H1 (cell line): ENCODE data around the gene SOX15. TPM values are rescaled to one million over a fixed set of nuclear protein-coding genes. Genes with fewer than 3 reads are reported as not detected.
A peak's percentile ranks its signal among the peaks of the same experiment; 100 is the strongest.

ENCODE experiments used
- CTCF ChIA-PET: fragments of 300-600 bp; sonication (Branson Sonifier 250); formaldehyde crosslinking; loops from one replicate; lab custom pipeline; 2021; ENCODE audit not compliant: partially characterized antibody; lab: Charles Lee
- POLR2A ChIA-PET: fragments of 300-600 bp; sonication (Branson Sonifier 250); formaldehyde crosslinking; loops from one replicate; lab custom pipeline; 2021; ENCODE audit warnings: inconsistent platforms; ENCODE audit not compliant: partially characterized antibody; lab: Charles Lee
- DNase-seq, 2 experiments: peaks; one replicate each; pipeline versions ENCODE4 v3.0.0 to v3.0.0-alpha.2; 2010 to 2022; ENCODE audit warnings: low spot score in 2 of 2, low read depth in 1 of 2, mixed read lengths in 1 of 2
- FAIRE-seq: peaks from 2 replicates; lab custom pipeline; 2011; peaks lifted over from hg19 to GRCh38; lab: Jason Lieb, UNC
- H2AFZ ChIP-seq: 2 replicates; pipeline ENCODE4 v1.8.1; 2012; ENCODE audit warnings: low read length, inconsistent platforms
- H2AK5ac ChIP-seq: 2 replicates; pipeline ENCODE4 v1.6.1; 2013; ENCODE audit warnings: low read depth, low read length
- H2BK120ac ChIP-seq: replicated peaks from 2 replicates; pipeline ENCODE3; 2013; ENCODE audit warnings: low read depth, low read length, inconsistent platforms
- H2BK12ac ChIP-seq: 2 replicates; pipeline ENCODE4 v1.6.1; 2013; ENCODE audit warnings: low read depth, low read length
- H2BK15ac ChIP-seq: 2 replicates; pipeline ENCODE4 v1.6.1; 2013; ENCODE audit warnings: low read length
- H2BK20ac ChIP-seq: 2 replicates; pipeline ENCODE4 v1.6.1; 2013; ENCODE audit warnings: low read length
- H2BK5ac ChIP-seq: 2 replicates; pipeline ENCODE4 v1.6.1; 2013; ENCODE audit warnings: low read depth, low read length
- H3K14ac ChIP-seq: 2 replicates; pipeline ENCODE4 v1.6.1; 2013; ENCODE audit warnings: inconsistent platforms; ENCODE audit not compliant: insufficient read length
- H3K18ac ChIP-seq: 2 replicates; pipeline ENCODE4 v1.6.1; 2013; ENCODE audit warnings: low read length; ENCODE audit errors: extremely low read depth
- H3K23ac ChIP-seq: 2 replicates; pipeline ENCODE4 v1.6.1; 2013; ENCODE audit warnings: inconsistent platforms; ENCODE audit not compliant: insufficient read length
- H3K23me2 ChIP-seq: 2 replicates; pipeline ENCODE4 v1.6.1; 2013; ENCODE audit warnings: low read depth, low read length
- H3K27ac ChIP-seq: 2 replicates; pipeline ENCODE4 v1.6.1; 2011; ENCODE audit warnings: low read depth, low read length, inconsistent platforms
- H3K27me3 ChIP-seq, 4 experiments: replicated peaks in 1 of 4; 1 replicate in 1 of 4; 2 replicates in 3 of 4; pipeline versions ENCODE4 v1.6.1 to v1.8.1; 2011 to 2013; ENCODE audit warnings: low read length in 3 of 4, mild to moderate bottlenecking in 3 of 4, inconsistent platforms in 2 of 4, mixed read lengths in 2 of 4, moderate library complexity in 1 of 4; ENCODE audit not compliant: control insufficient read depth in 3 of 4, insufficient read depth in 3 of 4; ENCODE audit errors: extremely low read depth in 1 of 4
- H3K36me3 ChIP-seq, 4 experiments: 2 replicates each; pipeline versions ENCODE4 v1.6.1 to v1.8.1; 2011 to 2013; ENCODE audit warnings: mild to moderate bottlenecking in 4 of 4, low read length in 3 of 4, moderate library complexity in 2 of 4, control low read depth in 1 of 4, inconsistent platforms in 1 of 4; ENCODE audit not compliant: insufficient read depth in 4 of 4, control insufficient read depth in 2 of 4
- H3K4ac ChIP-seq: replicated peaks from 2 replicates; pipeline ENCODE3; 2013; ENCODE audit warnings: low read length, low read depth, mixed read lengths, inconsistent platforms; ENCODE audit not compliant: insufficient read length
- H3K4me1 ChIP-seq, 4 experiments: replicated peaks in 1 of 4; 1 replicate in 1 of 4; 2 replicates in 3 of 4; pipeline versions ENCODE4 v1.6.1 to v1.8.1; 2011 to 2013; ENCODE audit warnings: low read length in 3 of 4, inconsistent platforms in 2 of 4, mixed read lengths in 1 of 4; ENCODE audit not compliant: insufficient read depth in 4 of 4, control insufficient read depth in 3 of 4
- H3K4me2 ChIP-seq, 2 experiments: 2 replicates each; pipeline versions ENCODE4 v1.6.1 to v1.8.1; 2011 to 2013; ENCODE audit warnings: low read depth in 2 of 2, low read length in 2 of 2, control low read depth in 1 of 2, inconsistent platforms in 1 of 2, mild to moderate bottlenecking in 1 of 2; ENCODE audit not compliant: insufficient read depth in 1 of 2
- H3K4me3 ChIP-seq, 4 experiments: fragments of 200-600, 300-600 bp in 1 of 4; sonication (generic), shearing (Covaris generic), sonication (Bioruptor Twin) in 1 of 4; 2 replicates each; pipeline versions ENCODE4 v1.5.1 to v1.8.1; 2011 to 2016; ENCODE audit warnings: low read length in 4 of 4, low read depth in 3 of 4, control low read depth in 2 of 4, inconsistent platforms in 2 of 4, mild to moderate bottlenecking in 2 of 4, mixed read lengths in 1 of 4, moderate library complexity in 1 of 4; ENCODE audit not compliant: insufficient read depth in 2 of 4; ENCODE audit errors: extremely low read depth in 1 of 4
- H3K56ac ChIP-seq: replicated peaks from 2 replicates; pipeline ENCODE3; 2013; ENCODE audit warnings: low read depth, mild to moderate bottlenecking, mixed read lengths, low read length, inconsistent platforms; ENCODE audit not compliant: insufficient read length
- H3K79me1 ChIP-seq: 2 replicates; pipeline ENCODE4 v1.6.1; 2013; ENCODE audit warnings: low read depth, low read length, control low read depth
- H3K79me2 ChIP-seq, 2 experiments: 2 replicates each; pipeline versions ENCODE4 v1.6.1 to v1.8.1; 2012 to 2013; ENCODE audit warnings: low read length in 2 of 2, mild to moderate bottlenecking in 2 of 2, inconsistent platforms in 1 of 2; ENCODE audit not compliant: insufficient read depth in 2 of 2, control insufficient read depth in 1 of 2
- H3K9ac ChIP-seq, 4 experiments: replicated peaks in 1 of 4; 1 replicate in 1 of 4; 2 replicates in 3 of 4; pipeline versions ENCODE4 v1.6.1 to v1.8.1; 2011 to 2013; ENCODE audit warnings: low read depth in 3 of 4, low read length in 3 of 4, control low read depth in 2 of 4, mild to moderate bottlenecking in 2 of 4, moderate library complexity in 2 of 4, inconsistent platforms in 1 of 4; ENCODE audit errors: extremely low read depth in 1 of 4
- H3K9me3 ChIP-seq, 2 experiments: 2 replicates each; pipeline versions ENCODE4 v1.6.1 to v1.8.1; 2012 to 2013; ENCODE audit warnings: mild to moderate bottlenecking in 2 of 2, moderate library complexity in 2 of 2, control low read depth in 1 of 2, inconsistent platforms in 1 of 2, low read depth in 1 of 2, low read length in 1 of 2, mixed read lengths in 1 of 2; ENCODE audit not compliant: insufficient read depth in 2 of 2
- H4K20me1 ChIP-seq, 2 experiments: replicated peaks in 1 of 2; 2 replicates each; pipeline versions ENCODE3 to v1.8.1; 2011 to 2013; ENCODE audit warnings: inconsistent platforms in 2 of 2, low read length in 2 of 2, mild to moderate bottlenecking in 1 of 2; ENCODE audit not compliant: insufficient read depth in 2 of 2, control insufficient read depth in 1 of 2
- H4K5ac ChIP-seq: 2 replicates; pipeline ENCODE4 v1.6.1; 2013; ENCODE audit warnings: low read length, low read depth, mixed read lengths, inconsistent platforms; ENCODE audit not compliant: insufficient read length
- H4K8ac ChIP-seq: 2 replicates; pipeline ENCODE4 v1.8.0; 2013; ENCODE audit warnings: mild to moderate bottlenecking, moderate library complexity, low read length, inconsistent platforms; ENCODE audit not compliant: insufficient read depth; ENCODE audit errors: extremely low read depth
- H4K91ac ChIP-seq: replicated peaks from 2 replicates; pipeline ENCODE3; 2013; ENCODE audit warnings: low read length, mixed read lengths, inconsistent platforms; ENCODE audit not compliant: insufficient read length
- ATF2 ChIP-seq: IDR thresholded peaks from 2 replicates; pipeline ENCODE4 v1.6.1; 2012; ENCODE audit warnings: low read length, inconsistent platforms
- EZH2 ChIP-seq: fragments of 200-600 bp; sonication (generic); IDR thresholded peaks from 2 replicates; pipeline ENCODE4 v1.7.1; 2012; ENCODE audit warnings: low read depth, mild to moderate bottlenecking, moderate library complexity, low read length, inconsistent platforms; ENCODE audit not compliant: severe bottlenecking
- MAFK ChIP-seq: IDR thresholded peaks from 2 replicates; pipeline ENCODE4 v1.6.1; 2012; ENCODE audit warnings: low read depth, mild to moderate bottlenecking, improper control_type of control experiment, low read length
- POLR2A ChIP-seq, 2 experiments: IDR thresholded peaks; 1 replicate in 1 of 2; 2 replicates in 1 of 2; pipeline ENCODE4 v1.6.1; 2011; ENCODE audit warnings: low read depth in 2 of 2, low read length in 2 of 2, mild to moderate bottlenecking in 2 of 2; ENCODE audit errors: control extremely low read depth in 1 of 2
- POLR2AphosphoS5 ChIP-seq: IDR thresholded peaks from 2 replicates; pipeline ENCODE4 v1.6.1; 2011; ENCODE audit warnings: low read depth, low read length
- SIRT6 ChIP-seq: IDR thresholded peaks from one replicate; pipeline ENCODE4 v1.7.1; 2012; ENCODE audit warnings: low read length, inconsistent platforms
- WGBS, 2 experiments: shearing (Covaris generic) in 1 of 2; methylation state at CpG; one replicate each; pipeline versions ENCODE4 v1.1.6 to v1.1.7; 2013 to 2015; ENCODE audit warnings: low lambda C conversion rate in 2 of 2, mixed read lengths in 2 of 2, inconsistent platforms in 1 of 2, low coverage in 1 of 2, missing lambda C conversion rate in 1 of 2; ENCODE audit not compliant: insufficient replicate concordance in 2 of 2, insufficient coverage in 1 of 2, insufficient read length in 1 of 2; ENCODE audit errors: extremely low coverage in 1 of 2, missing lambda C conversion rate in 1 of 2; 5-methylcytosine and 5-hydroxymethylcytosine counted together
- polyA plus RNA-seq, 7 experiments: library from polyadenylated mRNA; depleted of rRNA in 3 of 7; stranded (reverse) in 5 of 7; unstranded in 2 of 7; fragments of >200 nt in 5 of 7; fragments of 200-250 nt in 2 of 7; gene quantifications; 1 replicate in 5 of 7; 2 replicates in 1 of 7; 4 replicates in 1 of 7; pipeline versions ENCODE4 v1.2.1 to v1.2.3, GENCODE V29; 2011 to 2013; ENCODE audit warnings: missing spikeins in 2 of 7, mixed read lengths in 2 of 7
- total RNA-seq: library from RNA; stranded (reverse); fragmentation: NEBNext Ultra II Directional; extraction: Animal tissue kit (Norgen Biotek cat#: 25700); gene quantifications from 2 replicates; pipeline ENCODE4 v1.2.1, GENCODE V29; 2021

SOX15 gene
- total and polyA plus RNA-seq, 2 of the 8 experiments (the other 6 are each of a cell fraction or from before 2014, with no cell fraction given): 14.3 to 26.8 TPM

GRCh38 chr17:7577327-7578199 is 12.3 kb downstream of the SOX15 start:
- Histone ChIP-seq H3K23ac (no peak overlapping the region), H2BK15ac (no peak overlapping the region), H4K20me1 (peaks cover 27 to 32% of the 10 kb centered on the region in 2 experiments), H4K91ac (no peak overlapping the region), H3K9ac (no peak overlapping the region), H3K4ac (no peak overlapping the region), H3K27me3 (no peaks in the 10 kb centered on the region), H3K4me2 (no peak overlapping the region), H2AFZ (no peak overlapping the region), H3K14ac (no peak overlapping the region), H3K23me2 (peaks cover 2% of the 10 kb centered on the region; the same call in 1 of the 2 replicates), H3K4me3 (no peak overlapping the region), H2BK120ac (no peak overlapping the region), H2BK20ac (no peak overlapping the region), H3K36me3 (peaks cover 41 to 53% (median 48%) of the 10 kb centered on the region in 4 experiments), H4K5ac (no peak overlapping the region), H2BK5ac (no peak overlapping the region), H4K8ac (no peak overlapping the region), H3K79me1 (peaks cover 7% of the 10 kb centered on the region; the same call in 1 of the 2 replicates), H2AK5ac (no peak overlapping the region), H3K79me2 (peaks cover 23 to 39% of the 10 kb centered on the region in 2 experiments), H3K56ac (no peak overlapping the region), H3K4me1 (peaks cover 4 to 12% (median 8%) of the 10 kb centered on the region in 4 experiments; a peak in 6 of 7 replicates), H2BK12ac (no peak overlapping the region), H3K27ac (no peak overlapping the region), H3K18ac (no peak overlapping the region), H3K9me3 (no peaks in the 10 kb centered on the region)
- FAIRE-seq: no peak
- ChIA-PET CTCF (interaction anchor here (0.6 kb wide), 1 partner anchor 126 kb away, joined by 4 read pairs; no protein-coding TSS in a partner anchor), POLR2A (interaction anchor here (0.8 to 37.5 kb wide), 12 partner anchors 5 to 263 kb away, joined by 3 to 1144 read pairs (median 5); partner anchors contain the start of genes ATP1B2, CD68, GPS2 and MPDU1)
- TF ChIP-seq POLR2A (IDR thresholded peaks at IDR 0.05; ENCODE audit: control extremely low read depth in 1 of 2, low read depth in 2 of 2, low read length in 2 of 2) (peak; percentile 14 to 43; a peak in 2 of 3 replicates), POLR2AphosphoS5 (peak; percentile 66), EZH2 (no peak), ATF2 (0 out of 2 replicates have a peak, but pooled peaks have one; percentile 7), SIRT6 (no peak), MAFK (no peak)
- no peak for DNase-seq
- 95% methylated on average over 16 of the region's 17 CpGs; no CpG with 5 or more reads in 1 of the 2 experiments for WGBS, 2 experiments
